ENCODE measurements around the gene THAP12. TPM values are rescaled to one million over a fixed set of nuclear protein-coding genes. Genes with fewer than 3 reads are reported as not detected.
"Not testable (repeated sequence)": the region's sequence is repeated elsewhere in the genome, so short reads cannot be mapped to it uniquely, and the experiment has no call there.

The THAP12 gene, protein sequence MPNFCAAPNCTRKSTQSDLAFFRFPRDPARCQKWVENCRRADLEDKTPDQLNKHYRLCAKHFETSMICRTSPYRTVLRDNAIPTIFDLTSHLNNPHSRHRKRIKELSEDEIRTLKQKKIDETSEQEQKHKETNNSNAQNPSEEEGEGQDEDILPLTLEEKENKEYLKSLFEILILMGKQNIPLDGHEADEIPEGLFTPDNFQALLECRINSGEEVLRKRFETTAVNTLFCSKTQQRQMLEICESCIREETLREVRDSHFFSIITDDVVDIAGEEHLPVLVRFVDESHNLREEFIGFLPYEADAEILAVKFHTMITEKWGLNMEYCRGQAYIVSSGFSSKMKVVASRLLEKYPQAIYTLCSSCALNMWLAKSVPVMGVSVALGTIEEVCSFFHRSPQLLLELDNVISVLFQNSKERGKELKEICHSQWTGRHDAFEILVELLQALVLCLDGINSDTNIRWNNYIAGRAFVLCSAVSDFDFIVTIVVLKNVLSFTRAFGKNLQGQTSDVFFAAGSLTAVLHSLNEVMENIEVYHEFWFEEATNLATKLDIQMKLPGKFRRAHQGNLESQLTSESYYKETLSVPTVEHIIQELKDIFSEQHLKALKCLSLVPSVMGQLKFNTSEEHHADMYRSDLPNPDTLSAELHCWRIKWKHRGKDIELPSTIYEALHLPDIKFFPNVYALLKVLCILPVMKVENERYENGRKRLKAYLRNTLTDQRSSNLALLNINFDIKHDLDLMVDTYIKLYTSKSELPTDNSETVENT
- total RNA-seq, result 48.5 TPM

DNA sequence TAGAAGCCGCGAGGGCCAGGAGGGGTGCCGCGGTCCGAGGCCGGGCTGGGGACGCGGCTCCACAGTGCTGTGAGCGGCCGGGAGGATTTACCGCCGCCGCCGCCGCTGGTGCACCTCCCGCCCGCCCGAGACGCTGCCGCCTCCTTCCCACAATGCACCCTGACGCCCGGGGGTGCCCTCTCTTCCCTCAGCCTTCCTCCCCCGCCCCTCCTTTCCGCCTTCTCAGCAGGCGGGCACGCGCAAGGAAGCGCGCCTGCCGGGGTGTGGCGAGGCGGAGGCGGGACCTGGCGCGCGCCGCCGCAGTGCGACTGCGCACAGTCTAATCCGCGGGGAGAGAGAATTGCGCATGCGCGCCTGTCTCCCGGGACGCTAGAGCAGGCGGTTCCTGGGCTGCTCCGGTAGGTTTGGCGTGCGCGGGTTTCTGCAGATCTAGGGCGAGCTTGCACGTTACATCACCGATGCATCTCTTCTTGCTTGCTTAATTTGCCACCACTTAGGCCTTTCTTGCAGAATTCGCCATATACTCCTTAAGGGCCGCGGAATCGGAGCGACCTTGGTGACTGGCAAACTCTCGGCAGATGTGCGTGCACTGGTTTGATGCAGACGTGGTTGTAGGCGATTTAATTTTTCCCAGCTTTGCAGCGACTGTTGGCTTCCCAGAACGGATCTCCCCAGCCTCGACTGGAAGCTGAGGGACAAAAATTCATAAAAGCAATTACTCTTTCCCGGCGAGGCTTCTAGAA, at the start of gene THAP12, which contains the start of gene GVQW3:
THAP12 (minus strand) TSS at position 156 of the 743 bp plus-strand sequence. CDS start 296 bp downstream, outside the sequence.
GVQW3 (plus strand) TSS at position 347 of the 743 bp plus-strand sequence. CDS start 506 bp downstream, outside the sequence.
- peak; percentile 99 for DNase-seq

DNA sequence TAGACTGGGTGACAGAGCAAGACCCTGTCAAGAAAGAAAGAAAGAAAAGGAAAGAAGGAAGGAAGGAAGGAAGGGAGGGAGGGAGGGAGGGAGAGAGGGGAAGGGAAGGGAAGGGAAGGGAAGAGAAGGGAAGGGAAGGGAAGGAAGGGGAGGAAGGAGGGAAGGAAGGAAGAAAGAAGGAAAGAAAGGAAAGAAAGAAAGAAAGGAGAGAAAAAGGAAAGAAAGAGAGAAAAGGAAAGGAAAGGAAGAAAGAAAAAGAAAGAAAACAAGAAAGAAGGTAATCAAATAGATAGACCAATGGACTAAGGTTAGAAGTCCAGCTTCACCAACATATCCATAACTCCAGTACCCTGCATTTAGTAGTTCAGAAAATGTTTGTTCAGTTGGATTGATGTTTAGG, 45.7 kb upstream of the THAP12 start:
- DNase-seq, result no peak

DNA sequence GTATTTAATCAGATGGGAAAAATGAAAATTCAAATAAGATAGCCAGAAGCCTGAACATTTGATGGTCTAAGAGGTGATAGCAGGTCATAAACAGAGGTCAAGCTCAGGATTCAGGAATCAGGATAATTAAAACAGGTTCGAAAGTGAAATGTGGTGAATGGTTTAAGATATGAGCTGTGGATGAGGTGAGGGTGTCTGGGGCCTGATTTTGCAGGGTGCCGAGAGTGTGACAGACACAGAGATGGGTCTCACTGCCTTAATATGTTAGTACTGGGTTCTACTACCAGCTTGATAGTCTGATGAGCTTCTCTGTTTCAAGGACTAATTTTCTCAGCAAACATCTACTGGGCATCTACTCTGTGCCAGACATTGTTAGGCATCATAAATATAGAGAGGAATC, 44.0 kb upstream of the THAP12 start:
- DNase-seq, result no peak

DNA sequence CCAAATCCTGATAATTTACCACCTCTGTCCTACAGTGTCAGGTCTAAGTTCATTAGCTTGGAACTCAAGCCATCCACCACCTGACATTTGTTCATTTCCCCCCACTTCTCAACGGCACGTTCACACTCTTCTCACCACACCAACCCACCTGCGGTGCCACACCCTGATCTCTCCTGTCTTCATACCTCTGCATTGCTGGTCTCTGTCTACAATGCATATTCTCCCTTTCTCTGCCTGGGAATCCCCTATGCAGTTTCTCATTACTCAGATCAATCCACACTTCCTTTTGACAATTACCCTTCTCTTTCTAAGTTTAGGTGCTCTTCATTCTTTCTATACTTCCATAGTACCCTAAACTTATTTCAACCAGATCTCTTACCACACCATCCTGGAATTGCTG, 43.4 kb upstream of the THAP12 start:
- DNase-seq, result no peak

DNA sequence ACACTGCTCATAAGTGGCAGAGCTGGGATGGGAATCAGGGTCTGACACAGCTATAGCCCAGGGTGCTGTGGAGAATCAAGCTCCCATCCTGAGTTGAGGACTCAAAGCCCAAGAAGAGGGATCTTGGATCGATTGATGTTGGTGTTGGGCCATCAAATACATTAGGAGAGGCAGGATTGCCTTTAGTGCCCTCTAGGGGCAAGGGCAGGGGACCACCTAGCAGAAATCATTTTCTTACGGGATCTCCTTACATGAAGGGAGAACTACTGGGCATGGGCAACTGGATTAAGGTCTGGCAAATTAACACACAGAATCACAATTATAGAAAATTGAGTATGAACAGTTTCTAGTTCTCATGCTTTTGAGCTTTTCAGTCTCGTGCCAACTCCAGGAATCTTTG, 39.0 kb upstream of the THAP12 start:
- DNase-seq, result no peak

DNA sequence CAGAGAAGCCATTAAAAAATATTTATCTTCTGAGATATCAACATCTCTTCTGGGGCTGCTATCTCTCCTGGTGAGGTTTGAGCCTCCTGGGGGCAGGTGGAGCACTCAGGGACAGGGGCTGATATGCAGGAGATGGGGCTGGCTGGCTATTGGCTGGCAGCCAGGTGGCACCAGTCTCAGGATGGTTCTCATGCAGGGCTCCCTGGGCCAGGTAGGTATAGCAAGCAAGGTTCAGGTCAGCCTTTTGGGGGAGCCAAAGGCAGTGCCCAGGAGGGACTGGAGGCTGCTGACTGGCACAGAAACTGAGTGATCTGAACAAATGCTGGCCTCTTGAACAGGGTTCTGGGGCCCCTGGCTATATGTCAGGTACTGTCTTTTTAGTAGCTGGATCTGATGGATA, 34.1 kb upstream of the THAP12 start:
- DNase-seq, result no peak

DNA sequence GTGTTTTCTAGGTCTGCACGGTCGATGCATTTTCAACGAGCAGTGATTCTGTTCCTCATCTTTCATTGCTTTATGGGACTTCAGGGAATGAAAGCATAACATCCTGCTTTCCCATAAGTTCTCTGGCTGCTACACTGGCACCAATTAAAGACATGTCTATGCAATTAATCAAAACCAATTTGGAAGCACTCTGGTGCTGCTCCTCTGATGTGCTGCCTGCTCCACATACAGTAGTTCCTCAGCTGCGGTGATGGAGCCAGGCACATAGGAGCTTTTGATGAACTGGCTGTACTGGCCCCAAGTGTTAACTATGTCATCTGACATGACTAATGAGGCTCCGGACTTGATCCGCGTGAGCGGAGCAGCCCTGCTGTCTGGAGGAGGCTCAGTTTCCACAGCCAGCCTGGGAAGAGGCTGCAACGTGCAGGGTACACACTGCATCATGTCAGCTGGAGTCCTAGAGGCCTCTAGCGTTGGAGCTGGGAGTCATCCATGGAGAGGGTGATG, 30.0 kb upstream of the THAP12 start:
- peak; percentile 51 for DNase-seq

DNA sequence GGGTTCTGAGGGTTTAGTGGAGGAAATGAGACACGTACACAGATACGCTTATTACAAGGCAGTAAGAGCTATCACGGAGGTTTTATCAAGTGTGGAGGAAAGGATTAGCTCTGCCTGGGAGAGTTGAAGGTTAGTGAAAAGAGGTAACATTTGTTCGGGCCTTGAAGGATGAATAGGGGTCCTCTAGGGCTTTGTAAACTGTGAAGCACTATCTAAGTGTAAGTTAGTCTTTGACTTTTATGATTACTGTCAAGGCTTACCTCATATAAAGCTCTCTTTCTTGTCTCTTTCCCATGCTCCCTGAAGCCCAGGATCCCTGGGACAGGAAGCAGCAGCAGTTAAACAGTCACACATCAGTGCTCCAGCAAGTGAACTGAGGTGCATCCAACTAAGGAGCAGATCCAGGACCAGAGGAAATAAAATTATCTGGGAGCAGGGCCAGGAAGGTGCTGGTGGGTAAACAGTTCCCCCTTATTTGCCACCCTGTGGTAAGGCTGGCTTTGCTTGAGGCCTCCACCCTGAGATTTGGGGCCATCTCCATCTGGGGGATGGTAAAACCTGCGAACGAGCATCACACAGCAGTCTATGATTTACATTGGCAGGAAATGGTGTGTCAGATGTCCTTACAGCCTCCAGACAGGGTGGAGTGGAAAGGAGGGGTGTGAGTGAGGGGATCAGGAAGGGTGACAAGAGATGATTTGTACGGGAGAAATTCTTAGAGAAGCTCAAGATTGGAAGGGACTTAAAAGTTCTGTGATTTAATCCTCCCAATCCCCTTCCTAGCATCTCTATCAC, 27.4 kb upstream of the THAP12 start:
- DNase-seq, result no peak

DNA sequence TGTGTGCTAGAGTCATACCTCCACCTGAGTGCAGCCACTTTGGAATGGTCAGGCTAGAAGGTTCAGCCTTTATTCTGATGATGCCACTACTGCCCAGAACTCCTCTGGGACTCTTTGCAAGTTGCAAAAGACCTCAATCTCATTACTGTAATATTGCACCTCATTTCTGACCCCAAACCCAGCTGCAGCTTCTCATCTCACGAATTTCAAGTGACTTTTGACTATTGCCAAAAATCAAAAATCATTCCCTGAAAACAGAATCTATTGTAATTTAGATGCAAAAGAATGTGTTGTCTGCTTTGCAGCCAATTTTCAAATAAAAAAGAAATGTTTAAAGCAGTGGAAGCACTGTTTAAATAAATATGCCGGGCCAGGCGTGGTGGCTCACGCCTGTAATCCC, 25.4 kb upstream of the THAP12 start:
- DNase-seq, result no peak

DNA sequence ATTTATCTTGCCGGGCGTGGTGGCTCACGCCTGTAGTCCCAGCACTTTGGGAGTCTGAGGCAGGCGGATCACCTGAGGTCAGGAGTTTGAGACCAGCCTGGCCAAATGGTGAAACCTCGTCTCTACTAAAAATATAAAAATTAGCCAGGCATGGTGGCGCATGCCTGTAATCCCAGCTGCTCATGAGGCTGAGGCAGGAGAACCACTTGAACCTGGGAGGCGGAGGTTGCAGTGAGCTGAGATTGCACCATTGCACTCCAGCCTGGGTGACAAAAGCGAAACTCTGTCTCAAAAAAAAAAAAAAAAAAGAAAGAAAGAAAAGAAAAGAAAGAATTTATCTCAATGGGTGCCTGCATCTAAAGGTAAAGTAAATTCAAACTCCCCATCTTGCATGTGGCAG, 20.6 kb upstream of the THAP12 start:
- not testable (repeated sequence) for DNase-seq

DNA sequence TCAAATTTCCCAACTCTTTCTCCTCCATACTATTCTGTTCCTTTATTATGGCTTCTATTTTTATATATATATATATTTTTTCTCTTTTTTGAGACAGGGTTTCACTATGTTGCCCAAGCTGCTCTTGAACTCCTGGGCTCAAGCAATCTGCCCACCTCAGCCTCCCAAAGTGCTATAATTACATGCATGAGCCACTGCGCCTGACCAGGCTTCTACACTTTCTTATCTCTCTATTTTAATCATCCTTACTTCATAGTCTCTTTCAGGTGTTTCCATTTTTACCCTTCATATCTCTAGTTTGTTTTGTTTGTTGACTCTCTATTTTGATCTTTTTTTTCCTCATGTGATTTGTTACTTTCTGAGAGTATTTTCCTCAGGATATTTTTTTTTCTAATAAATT, 20.0 kb upstream of the THAP12 start:
- no peak for DNase-seq

DNA sequence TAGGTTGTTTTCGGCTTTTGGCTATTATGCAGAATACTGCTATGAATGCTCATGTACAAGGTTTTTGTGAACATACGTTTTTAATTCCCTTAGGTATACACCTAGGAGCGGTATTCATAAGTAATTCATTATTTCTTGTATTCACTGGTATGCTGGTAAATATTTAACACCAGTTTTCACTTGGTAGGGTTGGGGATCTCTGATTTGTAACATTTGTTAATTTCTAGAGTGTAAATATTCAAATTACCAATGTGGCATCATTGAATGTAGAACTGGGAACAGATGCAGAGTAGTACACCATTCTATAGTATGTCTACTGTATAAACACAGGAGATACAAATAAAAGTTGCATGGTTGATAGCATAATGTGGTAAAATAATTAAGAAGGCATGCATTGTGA, 16.5 kb upstream of the THAP12 start:
- no peak for DNase-seq

DNA sequence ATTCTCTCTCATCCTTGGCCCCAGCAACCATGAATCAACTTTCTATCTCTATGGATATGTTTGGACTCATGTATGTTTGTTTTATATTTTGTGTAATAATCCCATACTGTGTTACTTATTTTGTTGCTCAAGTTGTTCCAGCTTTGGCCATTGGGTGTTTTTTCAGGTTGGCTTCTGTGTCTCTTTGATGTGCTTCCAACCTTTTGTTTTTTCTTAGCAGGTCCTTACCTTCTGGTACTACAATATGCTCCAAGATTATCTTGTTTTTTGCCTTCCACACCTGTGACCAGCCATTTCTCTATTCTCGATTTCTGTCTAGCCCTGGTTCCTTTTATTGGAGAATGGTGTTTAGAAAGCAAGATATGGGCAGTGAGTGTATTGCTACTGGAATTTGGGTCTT, 14.4 kb upstream of the THAP12 start:
- no peak for DNase-seq

DNA sequence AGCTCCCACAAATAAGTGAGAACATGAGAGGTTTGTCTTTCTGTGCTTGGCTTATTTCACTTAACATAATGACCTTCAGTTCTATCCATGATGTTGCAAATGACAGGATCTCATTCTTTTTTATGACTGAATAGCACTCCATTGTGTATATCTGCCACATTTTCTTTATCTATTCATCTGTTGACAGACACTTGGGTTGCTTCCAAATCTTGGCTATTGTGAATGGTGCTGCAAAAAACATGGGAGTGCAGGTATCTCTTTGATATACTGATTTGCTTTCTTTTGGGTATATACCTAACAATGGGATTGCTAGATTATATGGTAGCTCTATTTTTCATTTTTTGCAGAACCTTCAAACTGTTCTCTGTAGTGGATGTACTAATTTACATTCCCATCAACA, 13.5 kb upstream of the THAP12 start:
- no peak for DNase-seq

DNA sequence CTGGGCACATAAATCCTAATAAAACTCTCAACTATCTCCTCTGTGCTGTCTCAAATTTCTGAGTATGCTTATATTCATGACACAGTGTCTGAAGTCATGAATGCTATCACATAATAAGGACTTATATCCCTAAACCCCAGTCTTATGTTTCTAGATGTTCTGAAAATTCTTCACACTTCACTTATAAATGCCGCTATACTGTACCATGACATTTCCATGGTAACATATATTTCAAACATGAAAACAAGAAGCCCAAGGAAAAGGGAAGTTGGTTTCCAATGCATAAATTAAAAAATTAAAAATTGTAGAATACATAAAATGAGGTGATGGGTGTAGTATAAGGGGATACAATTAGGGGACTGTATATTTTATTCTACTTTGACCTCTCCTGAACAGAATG, 11.9 kb upstream of the THAP12 start:
- no peak for DNase-seq

DNA sequence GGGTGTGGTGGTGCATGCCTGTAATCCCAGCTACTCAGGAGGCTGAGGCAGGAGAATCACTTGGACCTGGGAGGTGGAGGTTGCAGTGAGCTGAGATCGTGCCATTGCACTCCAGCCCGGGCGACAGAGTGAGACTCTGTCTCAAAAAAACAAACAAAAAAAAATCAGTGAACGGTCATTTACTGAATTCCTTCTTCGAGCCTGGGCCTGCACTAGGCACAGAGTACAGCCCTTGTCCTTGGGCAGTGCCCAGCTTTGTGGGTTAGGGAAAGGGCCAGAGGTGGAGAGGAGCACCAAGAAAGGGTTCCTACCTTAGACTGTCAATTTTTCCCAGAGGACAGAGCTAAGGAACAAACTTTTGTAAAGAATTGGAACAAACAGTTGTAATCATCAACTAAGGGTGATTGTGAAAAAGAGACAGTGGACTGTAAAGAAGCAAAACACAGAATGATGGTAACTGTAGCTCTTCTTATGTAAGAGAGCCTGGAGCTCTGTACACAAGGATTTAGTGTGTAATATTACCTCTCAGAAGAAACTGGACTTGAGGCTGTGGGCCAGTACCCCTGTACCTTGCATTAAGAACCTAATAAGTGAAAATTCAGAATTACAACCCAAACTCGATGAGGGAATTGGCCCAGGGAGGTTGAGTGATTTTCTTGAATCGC, 11.0 kb upstream of the THAP12 start:
- DNase-seq, result no peak

DNA sequence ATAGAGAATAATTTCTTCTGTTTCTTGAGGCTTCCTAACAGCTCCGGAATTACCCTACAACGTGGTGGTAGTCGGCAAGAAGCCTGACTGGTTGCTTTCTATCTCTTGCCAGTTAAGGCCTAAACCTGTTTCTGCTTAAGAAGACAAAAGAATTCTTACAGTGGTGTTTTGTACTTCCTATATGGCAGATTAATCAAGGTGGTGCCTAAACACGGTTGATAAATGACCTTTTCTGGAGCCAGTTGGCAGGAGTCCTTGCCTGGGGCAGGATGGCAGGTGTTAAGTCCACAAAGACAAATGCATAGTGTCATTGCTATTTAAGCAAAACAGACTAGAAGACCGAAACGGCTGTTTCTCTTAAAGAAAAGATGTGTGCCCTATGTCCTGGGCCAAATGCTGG, 10.1 kb upstream of the THAP12 start:
- DNase-seq, result no peak

DNA sequence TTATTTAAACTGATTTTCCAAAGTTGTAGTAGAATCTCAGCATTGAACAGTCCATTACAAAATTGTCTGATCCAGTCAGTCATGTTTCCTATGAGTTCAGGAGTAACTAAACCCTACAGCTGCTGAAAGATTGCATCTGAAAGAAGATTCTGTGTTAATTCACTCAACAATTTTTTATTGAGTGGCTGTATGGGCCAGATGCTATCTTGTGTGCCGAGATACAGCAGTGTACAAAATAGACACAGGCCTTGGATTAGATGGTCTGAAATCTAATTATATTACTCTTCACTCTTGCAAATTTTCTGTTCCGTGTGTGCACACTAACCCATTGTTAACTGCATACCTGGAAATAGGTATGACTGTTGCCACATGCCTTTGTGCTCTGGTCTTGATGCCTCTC, 7.5 kb upstream of the THAP12 start:
- no peak for DNase-seq

DNA sequence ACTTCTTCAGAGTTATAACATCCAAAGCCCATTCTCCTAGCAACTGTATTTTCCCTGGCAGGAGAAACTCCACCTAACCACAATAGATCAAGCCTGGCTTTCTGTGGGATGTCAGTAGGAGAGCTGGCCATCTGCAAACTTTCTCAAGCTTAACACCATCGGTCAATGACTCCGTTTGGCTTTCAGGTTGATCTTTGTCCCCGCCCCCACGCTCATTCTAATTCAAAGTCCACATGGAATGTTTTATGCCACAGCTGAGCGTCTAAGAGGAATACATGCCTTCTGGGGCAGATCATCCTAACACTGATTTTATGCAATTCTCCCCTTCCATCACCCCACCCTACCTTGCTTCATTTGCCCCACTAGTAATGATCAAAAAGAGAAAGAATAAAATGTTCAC, 5.0 kb upstream of the THAP12 start:
- no peak for DNase-seq

DNA sequence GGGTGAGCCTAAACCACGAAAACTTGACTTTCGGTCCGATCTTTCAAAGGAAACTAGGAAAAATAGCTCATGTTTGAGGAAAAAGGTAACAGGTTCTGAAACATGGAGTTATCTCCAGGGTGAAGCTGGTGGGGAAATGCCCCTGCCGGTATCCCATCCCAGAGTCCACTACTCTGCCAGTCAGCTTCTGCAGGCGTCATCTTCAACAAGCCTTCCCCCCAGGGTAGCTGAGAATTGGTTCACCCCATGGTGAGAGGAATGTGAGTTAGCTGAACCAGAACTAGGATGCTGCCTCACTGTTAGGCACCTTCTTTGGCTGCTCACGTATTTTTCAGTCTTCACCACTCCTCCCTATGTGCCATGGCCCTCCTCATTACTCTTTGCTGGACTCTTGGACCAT, 1.3 kb upstream of the THAP12 start:
- DNase-seq, result no peak
